Measurements from ENCODE around the gene PCARE. TPM values are rescaled to one million over a fixed set of nuclear protein-coding genes. Genes with fewer than 3 reads are reported as not detected.
A peak's percentile ranks its signal among the peaks of the same experiment; 100 is the strongest.

Gene PCARE
- total RNA-seq, 1 experiment from 2014 or later: not detected

GRCh38 chr2:29032189-29032588 is 42.1 kb downstream of the PCARE start:
- Histone ChIP-seq H3K9me3 (replicated peaks) (no peaks in the 10 kb centered on the region; the same call in 1 of the 2 replicates), H3K36me3 (no peaks in the 10 kb centered on the region), H3K4me3 (no peak overlapping the region), H3K4me1 (replicated peaks) (peaks cover 18% of the 10 kb centered on the region), H3K27ac (no peak overlapping the region), H3K27me3 (replicated peaks) (no peaks in the 10 kb centered on the region)
- no peak for DNase-seq (ENCODE audit: low read depth in 1 of 2, low spot score in 2 of 2)

GRCh38 chr2:29031046-29031445 is 43.3 kb downstream of the PCARE start:
- no peak overlapping the region for H3K4me3 ChIP-seq
- peaks cover 18% of the 10 kb centered on the region for H3K4me1 ChIP-seq (replicated peaks)
- DNase-seq (ENCODE audit: low read depth in 1 of 2, low spot score in 2 of 2): no peak
- no peaks in the 10 kb centered on the region for H3K9me3 ChIP-seq (replicated peaks)
- no peak overlapping the region for H3K27ac ChIP-seq
- H3K27me3 ChIP-seq (replicated peaks): no peaks in the 10 kb centered on the region
- H3K36me3 ChIP-seq: no peaks in the 10 kb centered on the region

- Histone ChIP-seq H3K27ac (no peak overlapping the region), H3K4me3 (no peak overlapping the region), H3K36me3 (no peaks in the 10 kb centered on the region), H3K9me3 (replicated peaks) (no peaks in the 10 kb centered on the region), H3K4me1 (replicated peaks) (no peaks in the 10 kb centered on the region), H3K27me3 (replicated peaks) (no peaks in the 10 kb centered on the region)
- no peak for DNase-seq (ENCODE audit: low read depth in 1 of 2, low spot score in 2 of 2)
Measured at GRCh38 chr2:29025711-29026110, 48.6 kb downstream of the PCARE start.

GRCh38 chr2:29024882-29025430 is 49.4 kb downstream of the PCARE start:
- 0 out of 2 replicates have a peak, but pooled peaks cover 4% of the 10 kb centered on the region for H3K4me1 ChIP-seq (replicated peaks)

GRCh38 chr2:29023188-29023587 is 51.1 kb downstream of the PCARE start:
- no peak for DNase-seq (ENCODE audit: low read depth in 1 of 2, low spot score in 2 of 2)
- Histone ChIP-seq H3K4me3 (no peak overlapping the region), H3K9me3 (replicated peaks) (no peaks in the 10 kb centered on the region), H3K4me1 (replicated peaks) (0 out of 2 replicates have a peak, but pooled peaks cover 4% of the 10 kb centered on the region), H3K36me3 (no peaks in the 10 kb centered on the region), H3K27me3 (replicated peaks) (no peaks in the 10 kb centered on the region), H3K27ac (no peak overlapping the region)

More at GRCh38 chr2:29024882-29025430, 49.4 kb downstream of the PCARE start:
- H3K9me3 ChIP-seq (replicated peaks): no peaks in the 10 kb centered on the region
- H3K36me3 ChIP-seq: no peaks in the 10 kb centered on the region
- H3K27ac ChIP-seq: no peak overlapping the region
- no peak overlapping the region for H3K4me3 ChIP-seq
- H3K27me3 ChIP-seq (replicated peaks): no peaks in the 10 kb centered on the region
- no peak for DNase-seq (ENCODE audit: low read depth in 1 of 2, low spot score in 2 of 2)

- Histone ChIP-seq H3K4me1 (replicated peaks) (0 out of 2 replicates have a peak, but pooled peaks cover 4% of the 10 kb centered on the region), H3K36me3 (no peaks in the 10 kb centered on the region), H3K27me3 (replicated peaks) (no peaks in the 10 kb centered on the region), H3K9me3 (replicated peaks) (no peaks in the 10 kb centered on the region), H3K4me3 (no peak overlapping the region), H3K27ac (no peak overlapping the region)
- no peak for DNase-seq (ENCODE audit: low read depth in 1 of 2, low spot score in 2 of 2)
Measured at GRCh38 chr2:29022679-29023078, 51.6 kb downstream of the PCARE start.

GRCh38 chr2:29021886-29022285 is 52.4 kb downstream of the PCARE start:
- Histone ChIP-seq H3K9me3 (replicated peaks) (no peaks in the 10 kb centered on the region), H3K4me3 (no peak overlapping the region), H3K4me1 (replicated peaks) (0 out of 2 replicates have a peak, but pooled peaks cover 4% of the 10 kb centered on the region), H3K27me3 (replicated peaks) (no peaks in the 10 kb centered on the region), H3K36me3 (no peaks in the 10 kb centered on the region), H3K27ac (no peak overlapping the region)
- no peak for DNase-seq (ENCODE audit: low read depth in 1 of 2, low spot score in 2 of 2)

GRCh38 chr2:29017716-29018435 is 56.4 kb downstream of the PCARE start:
- Histone ChIP-seq H3K27me3 (replicated peaks) (no peaks in the 10 kb centered on the region), H3K36me3 (no peaks in the 10 kb centered on the region), H3K4me3 (no peak overlapping the region), H3K9me3 (replicated peaks) (no peaks in the 10 kb centered on the region), H3K27ac (no peak overlapping the region), H3K4me1 (replicated peaks) (peaks cover 15% of the 10 kb centered on the region)
- no peak for DNase-seq (ENCODE audit: low read depth in 1 of 2, low spot score in 2 of 2)

GRCh38 chr2:29016504-29016903 is 57.8 kb downstream of the PCARE start:
- no peak for DNase-seq (ENCODE audit: low read depth in 1 of 2, low spot score in 2 of 2)
- Histone ChIP-seq H3K4me1 (replicated peaks) (peaks cover 15% of the 10 kb centered on the region), H3K4me3 (no peak overlapping the region), H3K36me3 (no peaks in the 10 kb centered on the region), H3K27ac (no peak overlapping the region), H3K9me3 (replicated peaks) (no peaks in the 10 kb centered on the region), H3K27me3 (replicated peaks) (no peaks in the 10 kb centered on the region)

- H3K36me3 ChIP-seq: no peaks in the 10 kb centered on the region
- DNase-seq (ENCODE audit: low read depth in 1 of 2, low spot score in 2 of 2): no peak
- H3K27ac ChIP-seq: no peak overlapping the region
- H3K27me3 ChIP-seq (replicated peaks): no peaks in the 10 kb centered on the region
- no peak overlapping the region for H3K4me3 ChIP-seq
- no peaks in the 10 kb centered on the region for H3K9me3 ChIP-seq (replicated peaks)
- peaks cover 15% of the 10 kb centered on the region for H3K4me1 ChIP-seq (replicated peaks)
Measured at GRCh38 chr2:29015701-29016470, 58.4 kb downstream of the PCARE start.

GRCh38 chr2:29014811-29015421 is 59.4 kb downstream of the PCARE start:
- H3K4me1 ChIP-seq (replicated peaks): peaks cover 11% of the 10 kb centered on the region
- DNase-seq (ENCODE audit: low read depth in 1 of 2, low spot score in 2 of 2): peak in 1 of 2 experiments; percentile 30
- no peaks in the 10 kb centered on the region for H3K27me3 ChIP-seq (replicated peaks)
- H3K27ac ChIP-seq: no peak overlapping the region
- no peaks in the 10 kb centered on the region for H3K9me3 ChIP-seq (replicated peaks)
- no peaks in the 10 kb centered on the region for H3K36me3 ChIP-seq
- H3K4me3 ChIP-seq: no peak overlapping the region

- Histone ChIP-seq H3K4me3 (no peak overlapping the region), H3K27ac (no peak overlapping the region), H3K36me3 (no peaks in the 10 kb centered on the region), H3K4me1 (replicated peaks) (peaks cover 11% of the 10 kb centered on the region), H3K27me3 (replicated peaks) (no peaks in the 10 kb centered on the region), H3K9me3 (replicated peaks) (no peaks in the 10 kb centered on the region)
- DNase-seq (ENCODE audit: low read depth in 1 of 2, low spot score in 2 of 2): no peak
Measured at GRCh38 chr2:29014331-29014730, 60.0 kb downstream of the PCARE start.

- peaks cover 11% of the 10 kb centered on the region for H3K4me1 ChIP-seq (replicated peaks)
- H3K4me3 ChIP-seq: no peak overlapping the region
- no peak for DNase-seq (ENCODE audit: low read depth in 1 of 2, low spot score in 2 of 2)
- no peak overlapping the region for H3K27ac ChIP-seq
- no peaks in the 10 kb centered on the region for H3K27me3 ChIP-seq (replicated peaks)
- no peaks in the 10 kb centered on the region for H3K9me3 ChIP-seq (replicated peaks)
- no peaks in the 10 kb centered on the region for H3K36me3 ChIP-seq
Measured at GRCh38 chr2:29013057-29013780, 61.1 kb downstream of the PCARE start.

Measured in SJSA1 (cell line).